Measurements from ENCODE around the gene WDR89.
"Not testable (repeated sequence)": the region's sequence is repeated elsewhere in the genome, so short reads cannot be mapped to it uniquely, and the experiment has no call there.

The WDR89 gene

DNA sequence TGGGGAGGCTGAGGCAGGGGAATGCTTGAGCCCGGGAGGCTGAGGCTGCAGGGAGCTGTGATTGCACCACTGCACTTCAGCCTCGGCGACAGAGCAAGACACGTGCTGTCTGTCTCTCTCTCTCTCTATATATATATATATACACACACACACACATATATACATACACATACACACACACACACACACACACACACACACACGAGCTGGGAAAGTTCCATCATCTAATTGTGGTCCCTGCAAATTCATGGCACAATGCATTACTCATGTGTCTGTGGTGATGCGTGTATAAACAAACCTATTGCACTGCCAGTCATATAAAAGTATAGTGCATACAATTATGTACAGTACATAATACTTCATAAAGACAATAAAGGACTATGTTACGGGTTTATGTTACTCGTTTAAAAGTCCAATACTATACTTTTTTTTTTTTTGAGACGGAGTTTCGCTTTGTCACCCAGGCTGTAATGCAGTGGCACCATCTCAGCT lies 36.6 kb downstream of the WDR89 start:
- TF ChIP-seq, protein P1, sequence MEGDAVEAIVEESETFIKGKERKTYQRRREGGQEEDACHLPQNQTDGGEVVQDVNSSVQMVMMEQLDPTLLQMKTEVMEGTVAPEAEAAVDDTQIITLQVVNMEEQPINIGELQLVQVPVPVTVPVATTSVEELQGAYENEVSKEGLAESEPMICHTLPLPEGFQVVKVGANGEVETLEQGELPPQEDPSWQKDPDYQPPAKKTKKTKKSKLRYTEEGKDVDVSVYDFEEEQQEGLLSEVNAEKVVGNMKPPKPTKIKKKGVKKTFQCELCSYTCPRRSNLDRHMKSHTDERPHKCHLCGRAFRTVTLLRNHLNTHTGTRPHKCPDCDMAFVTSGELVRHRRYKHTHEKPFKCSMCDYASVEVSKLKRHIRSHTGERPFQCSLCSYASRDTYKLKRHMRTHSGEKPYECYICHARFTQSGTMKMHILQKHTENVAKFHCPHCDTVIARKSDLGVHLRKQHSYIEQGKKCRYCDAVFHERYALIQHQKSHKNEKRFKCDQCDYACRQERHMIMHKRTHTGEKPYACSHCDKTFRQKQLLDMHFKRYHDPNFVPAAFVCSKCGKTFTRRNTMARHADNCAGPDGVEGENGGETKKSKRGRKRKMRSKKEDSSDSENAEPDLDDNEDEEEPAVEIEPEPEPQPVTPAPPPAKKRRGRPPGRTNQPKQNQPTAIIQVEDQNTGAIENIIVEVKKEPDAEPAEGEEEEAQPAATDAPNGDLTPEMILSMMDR (IDR thresholded peaks at IDR 0.05; ENCODE audit: control extremely low read depth, extremely low read depth, low read depth, missing control alignments) = no peak
- no peak for DNase-seq (ENCODE audit: extremely low spot score)
- CTCF ChIA-PET = interaction anchor here (1.8 kb wide), 1 partner anchor 15 kb away, joined by 5 read pairs; no protein-coding TSS in a partner anchor
- POLR2A ChIA-PET = no interaction called here

GRCh38 chr14:63604626-63605025 lies 37.0 kb downstream of the WDR89 start:
- ChIA-PET POLR2A (no interaction called here), CTCF (no interaction called here)
- DNase-seq (ENCODE audit: extremely low spot score) = no peak
- TF ChIP-seq, protein P1 (IDR thresholded peaks at IDR 0.05; ENCODE audit: control extremely low read depth, extremely low read depth, low read depth, missing control alignments) = no peak

- no peak for DNase-seq (ENCODE audit: extremely low spot score)
- CTCF ChIA-PET = interaction anchor here (0.8 kb wide), 1 partner anchor 173 kb away, joined by 3 read pairs; no protein-coding TSS in a partner anchor
- TF ChIP-seq, protein P1 (IDR thresholded peaks at IDR 0.05; ENCODE audit: control extremely low read depth, extremely low read depth, low read depth, missing control alignments) = no peak
- POLR2A ChIA-PET = no interaction called here
Measured at GRCh38 chr14:63603749-63604277, 37.9 kb downstream of the WDR89 start.

DNA sequence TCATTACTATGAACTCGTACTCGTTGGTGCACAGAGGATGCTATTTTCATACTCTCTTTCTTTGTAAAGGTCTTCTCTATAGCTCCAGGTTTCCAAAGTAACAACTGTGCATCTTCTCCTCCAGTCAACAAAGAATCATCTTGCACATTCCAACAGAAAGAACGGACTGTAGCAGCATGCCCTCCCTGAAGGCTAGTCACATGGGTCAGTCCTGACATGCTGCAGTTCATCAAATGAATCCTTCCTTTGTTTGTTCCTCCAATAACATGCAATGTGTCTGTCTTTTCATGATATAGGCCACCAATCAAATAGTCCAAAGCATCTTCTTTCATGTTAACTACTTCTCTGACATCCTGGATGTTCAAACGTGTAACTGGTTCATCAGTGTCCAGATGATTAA lies 42.9 kb downstream of the WDR89 start:
- no peak for DNase-seq (ENCODE audit: extremely low spot score)
- TF ChIP-seq, protein P1 (IDR thresholded peaks at IDR 0.05; ENCODE audit: control extremely low read depth, extremely low read depth, low read depth, missing control alignments) = no peak
- ChIA-PET POLR2A (no interaction called here), CTCF (no interaction called here)

DNA sequence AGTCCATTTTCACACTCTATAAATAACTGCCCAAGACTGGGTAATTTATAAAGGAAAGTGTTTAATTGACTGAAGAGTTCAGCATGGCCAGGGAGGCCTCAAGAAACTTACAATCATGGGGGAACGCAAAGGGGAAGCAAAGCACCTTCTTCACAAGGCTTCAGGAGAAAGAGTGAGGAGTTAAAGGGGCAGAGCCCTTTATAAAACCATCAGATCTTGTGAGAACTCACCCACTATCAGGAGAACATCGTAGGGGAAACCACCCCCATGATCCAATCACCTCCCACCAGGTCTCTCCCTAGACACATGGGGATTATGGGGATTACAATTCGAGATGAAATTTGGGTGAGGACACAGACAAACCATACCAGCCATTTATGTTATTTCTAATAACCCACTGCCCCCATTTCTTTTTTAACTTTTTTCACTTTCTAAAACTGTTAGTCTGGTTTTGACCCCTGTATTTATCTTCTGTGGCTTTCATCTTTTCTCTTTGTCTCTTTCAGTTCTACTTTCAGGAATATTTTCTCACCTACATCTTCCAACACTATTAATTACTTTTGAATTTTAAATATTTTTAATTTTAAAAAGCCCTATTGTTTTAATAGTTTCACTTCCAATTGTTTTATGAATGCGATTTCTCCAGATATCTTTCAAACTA lies 44.5 kb downstream of the WDR89 start:
- CTCF ChIA-PET = no interaction called here
- POLR2A ChIA-PET = no interaction called here
- TF ChIP-seq, protein P1 (IDR thresholded peaks at IDR 0.05; ENCODE audit: control extremely low read depth, extremely low read depth, low read depth, missing control alignments) = no peak
- no peak for DNase-seq (ENCODE audit: extremely low spot score)

DNA sequence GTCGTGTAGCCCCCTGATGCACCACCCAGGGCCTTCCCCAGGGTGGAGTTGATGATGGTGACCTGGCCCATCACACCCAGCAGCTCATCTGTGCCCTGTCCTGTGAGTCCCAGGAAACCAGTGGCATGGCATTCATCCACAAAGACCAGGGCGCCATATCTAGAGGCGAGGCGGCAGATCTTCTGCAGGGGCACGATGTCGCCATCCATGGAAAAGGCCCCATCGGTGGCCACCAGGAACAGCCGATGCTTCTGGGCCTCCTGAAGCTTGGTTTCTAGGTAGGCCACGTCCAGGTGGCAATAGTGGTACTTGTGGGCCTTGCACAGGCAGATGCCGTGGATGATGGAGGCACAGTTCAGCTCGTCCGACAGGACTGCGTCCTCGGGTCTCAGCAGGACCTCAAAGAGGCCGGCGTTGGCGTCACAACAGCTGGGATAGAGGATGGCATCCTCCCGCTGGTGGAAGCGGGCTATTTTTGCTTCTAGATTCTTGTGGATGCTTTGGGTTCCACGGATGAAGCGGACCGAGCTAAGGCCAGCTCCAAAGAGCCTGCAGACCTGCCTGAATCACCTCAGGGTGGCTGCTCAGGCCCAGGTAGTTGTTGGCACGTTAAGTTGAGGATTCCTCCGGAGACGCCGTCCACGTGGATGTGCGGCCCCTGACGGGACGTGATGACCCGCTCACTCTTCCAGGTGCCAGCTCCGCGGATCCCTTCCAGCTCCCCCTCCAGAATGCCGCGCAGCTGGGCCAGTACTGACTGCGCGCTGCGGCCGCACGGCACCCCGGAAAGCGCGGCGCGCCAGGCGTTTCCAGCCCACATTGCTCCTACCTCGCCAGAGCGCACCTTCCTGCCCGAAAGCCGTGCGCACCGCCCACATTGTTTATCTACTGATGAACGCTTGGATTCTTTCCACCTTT lies 47.0 kb downstream of the WDR89 start:
- DNase-seq (ENCODE audit: extremely low spot score) = no peak

DNA sequence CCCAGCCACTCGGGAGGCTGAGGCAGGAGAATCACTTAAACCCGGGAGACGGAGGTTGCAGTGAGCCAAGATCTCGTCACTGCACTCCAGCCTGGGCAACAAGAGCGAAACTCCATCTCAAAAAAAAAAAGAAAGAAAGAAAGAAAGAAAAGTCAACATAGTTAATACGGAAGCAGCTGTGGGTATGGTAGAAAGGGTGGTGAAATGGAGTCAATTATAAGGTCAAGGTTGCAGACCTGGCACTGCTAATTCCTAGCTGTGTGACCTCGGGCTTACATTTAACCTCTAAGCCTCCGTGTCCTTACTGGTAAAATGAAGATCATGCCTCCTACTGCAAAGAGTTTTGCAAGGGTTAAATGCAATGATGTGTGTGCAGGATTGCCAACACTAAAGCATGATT lies 58.6 kb downstream of the WDR89 start:
- CTCF ChIA-PET; DNase-seq (ENCODE audit: extremely low spot score); POLR2A ChIA-PET: not testable (repeated sequence)

More for the DNA sequence above, 47.0 kb downstream of the WDR89 start:
- ChIA-PET POLR2A (no interaction called here), CTCF (interaction anchor here (1.8 kb wide), 1 partner anchor 51 kb away, joined by 3 read pairs; the partner anchor contains the start of gene PPP2R5E)
- TF ChIP-seq, protein P1 (IDR thresholded peaks at IDR 0.05; ENCODE audit: control extremely low read depth, extremely low read depth, low read depth, missing control alignments) = no peak

All from GM10248 (cell line).